ENCODE results near the gene TMOD3.

- TF ChIP-seq EZH2 (IDR thresholded peaks at IDR 0.05), result no peak
- no peak for TF ChIP-seq POLR2AphosphoS5 (IDR thresholded peaks at IDR 0.05; ENCODE audit: borderline replicate concordance, low read depth, low read length)
Measured at GRCh38 chr15:51816611-51817010, 12.8 kb upstream of the TMOD3 start.
